Mesothelial cell of epicardium (in vitro differentiated cells): ENCODE data around the gene DEFB114. TPM values are rescaled to one million over a fixed set of nuclear protein-coding genes. Genes with fewer than 3 reads are reported as not detected.
"Not testable (repeated sequence)": the region's sequence is repeated elsewhere in the genome, so short reads cannot be mapped to it uniquely, and the experiment has no call there.

Source experiments
- DNase-seq, 2 experiments: peaks; one replicate each; pipeline ENCODE4 v3.0.0; 2021; ENCODE audit warnings: low spot score in 2 of 2; ENCODE audit not compliant: unreplicated experiment in 2 of 2
- H3K27ac Mint-ChIP-seq: 2 replicates; pipeline ENCODE4 v1.8.0; 2021; ENCODE audit warnings: mixed read lengths
- H3K27me3 Mint-ChIP-seq: 2 replicates; pipeline ENCODE4 v1.8.0; 2021; ENCODE audit warnings: low read depth, mixed read lengths
- H3K36me3 Mint-ChIP-seq: 2 replicates; pipeline ENCODE4 v1.8.0; 2021; ENCODE audit warnings: mixed read lengths
- H3K4me1 Mint-ChIP-seq: 2 replicates; pipeline ENCODE4 v1.8.0; 2021; ENCODE audit warnings: mixed read lengths
- H3K4me3 Mint-ChIP-seq: 2 replicates; pipeline ENCODE4 v1.8.0; 2021; ENCODE audit warnings: mild to moderate bottlenecking, moderate library complexity, mixed read lengths
- H3K9me3 Mint-ChIP-seq: 2 replicates; pipeline ENCODE4 v1.8.0; 2021; ENCODE audit warnings: mixed read lengths
- CTCF ChIP-seq: fragments of 200-600 bp; sonication (generic); IDR thresholded peaks from one replicate; pipeline ENCODE4 v1.5.0; 2021; ENCODE audit warnings: antibody characterized with exemption; ENCODE audit not compliant: unreplicated experiment
- total RNA-seq: library from RNA; stranded (reverse); gene quantifications from 3 replicates; pipeline ENCODE4 v1.2.1, GENCODE V29; 2021

DEFB114 gene
- total RNA-seq, 1 donor from 2014 or later = not detected

- TF ChIP-seq CTCF = no peak
- Mint-ChIP-seq H3K9me3 (peaks cover 6% of the 10 kb centered on the region), H3K27ac (no peak overlapping the region), H3K27me3 (no peaks in the 10 kb centered on the region), H3K36me3 (no peaks in the 10 kb centered on the region), H3K4me1 (no peaks in the 10 kb centered on the region), H3K4me3 (no peak overlapping the region)
- DNase-seq = no peak
These were observed 13.6 kb downstream of the DEFB114 start for GRCh38 chr6:49950415-49950751.

- Mint-ChIP-seq H3K27me3 (no peaks in the 10 kb centered on the region), H3K4me3 (no peak overlapping the region)
These were observed 14.9 kb downstream of the DEFB114 start for GRCh38 chr6:49949062-49949461.

GRCh38 chr6:49946835-49947234 lies 17.1 kb downstream of the DEFB114 start:
- Mint-ChIP-seq H3K27me3 (no peaks in the 10 kb centered on the region), H3K9me3 (peaks cover 19% of the 10 kb centered on the region), H3K27ac (no peak overlapping the region), H3K36me3 (no peaks in the 10 kb centered on the region), H3K4me3 (no peak overlapping the region), H3K4me1 (no peaks in the 10 kb centered on the region)
- no peak for DNase-seq
- no peak for TF ChIP-seq CTCF

More at GRCh38 chr6:49949062-49949461, 14.9 kb downstream of the DEFB114 start:
- no peak for TF ChIP-seq CTCF
- no peaks in the 10 kb centered on the region for H3K4me1 Mint-ChIP-seq
- H3K27ac Mint-ChIP-seq = no peak overlapping the region
- peaks cover 15% of the 10 kb centered on the region for H3K9me3 Mint-ChIP-seq
- DNase-seq = no peak
- no peaks in the 10 kb centered on the region for H3K36me3 Mint-ChIP-seq

DNA sequence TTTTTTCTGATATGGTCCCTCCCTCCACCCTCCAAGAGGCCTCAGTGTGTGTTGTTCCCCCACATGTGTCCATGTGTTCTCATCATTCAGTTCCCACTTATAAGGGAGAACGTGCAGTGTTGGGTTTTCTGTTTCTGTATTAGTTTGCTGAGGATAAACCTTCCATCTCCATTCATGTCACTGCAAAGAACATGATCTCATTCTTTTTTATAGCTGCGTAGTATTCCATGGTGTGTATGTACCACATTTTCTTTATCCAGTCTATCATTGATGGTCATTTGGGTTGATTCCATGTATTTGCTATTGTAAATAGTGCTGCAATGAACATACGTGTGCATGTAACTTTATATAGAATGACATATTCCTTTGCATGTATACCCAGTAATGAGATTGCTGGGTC lies 19.9 kb downstream of the DEFB114 start:
- H3K36me3 Mint-ChIP-seq, H3K27me3 Mint-ChIP-seq, DNase-seq, H3K27ac Mint-ChIP-seq, H3K4me1 Mint-ChIP-seq, H3K4me3 Mint-ChIP-seq: not testable (repeated sequence)
- peaks cover 19% of the 10 kb centered on the region for H3K9me3 Mint-ChIP-seq

DNA sequence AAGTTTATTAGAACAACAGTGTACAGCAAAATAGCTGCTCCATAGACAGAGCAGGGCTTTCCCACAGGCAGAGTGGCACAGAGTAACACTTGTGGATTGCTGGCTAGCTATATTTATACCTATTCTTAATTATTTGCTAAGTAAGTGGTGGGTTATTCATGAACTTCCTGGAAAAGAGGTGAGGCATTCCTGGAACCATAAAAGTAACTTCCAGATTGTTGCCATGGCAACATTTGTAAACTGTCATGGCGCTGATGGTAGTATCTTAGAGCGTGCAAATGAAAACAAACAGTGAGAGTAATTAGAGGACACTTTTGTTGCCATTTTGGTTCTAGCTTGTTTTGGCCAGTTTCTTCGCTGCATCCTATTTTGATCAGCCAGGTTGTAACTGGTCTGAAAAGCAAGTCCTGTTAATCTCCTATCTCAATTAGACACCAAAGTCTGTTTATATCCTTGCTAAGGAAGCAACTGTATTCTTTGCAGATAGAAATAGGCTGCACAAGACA lies 23.9 kb downstream of the DEFB114 start:
- Mint-ChIP-seq H3K4me3 (no peak overlapping the region), H3K9me3 (peaks cover 13% of the 10 kb centered on the region), H3K27ac (no peak overlapping the region), H3K4me1 (no peaks in the 10 kb centered on the region), H3K36me3 (no peaks in the 10 kb centered on the region), H3K27me3 (no peaks in the 10 kb centered on the region)
- no peak for TF ChIP-seq CTCF
- DNase-seq = no peak

GRCh38 chr6:49937811-49938210 lies 26.2 kb downstream of the DEFB114 start:
- TF ChIP-seq CTCF = no peak
- Mint-ChIP-seq H3K27me3 (no peaks in the 10 kb centered on the region), H3K36me3 (no peaks in the 10 kb centered on the region), H3K9me3 (no peaks in the 10 kb centered on the region), H3K27ac (no peak overlapping the region), H3K4me3 (no peak overlapping the region), H3K4me1 (no peaks in the 10 kb centered on the region)
- DNase-seq = no peak
